Stimulated activated CD4-positive, alpha-beta T cell treated with anti-CD3 and anti-CD28 coated beads, Interleukin-2, amount 100 ng/mL, for 48 hours (primary cell): ENCODE results near the gene PALD1.

Experiments
- DNase-seq, 2 donors: peaks; one replicate each; pipeline ENCODE4 v3.0.0-alpha.2; 2020

The PALD1 gene

DNA sequence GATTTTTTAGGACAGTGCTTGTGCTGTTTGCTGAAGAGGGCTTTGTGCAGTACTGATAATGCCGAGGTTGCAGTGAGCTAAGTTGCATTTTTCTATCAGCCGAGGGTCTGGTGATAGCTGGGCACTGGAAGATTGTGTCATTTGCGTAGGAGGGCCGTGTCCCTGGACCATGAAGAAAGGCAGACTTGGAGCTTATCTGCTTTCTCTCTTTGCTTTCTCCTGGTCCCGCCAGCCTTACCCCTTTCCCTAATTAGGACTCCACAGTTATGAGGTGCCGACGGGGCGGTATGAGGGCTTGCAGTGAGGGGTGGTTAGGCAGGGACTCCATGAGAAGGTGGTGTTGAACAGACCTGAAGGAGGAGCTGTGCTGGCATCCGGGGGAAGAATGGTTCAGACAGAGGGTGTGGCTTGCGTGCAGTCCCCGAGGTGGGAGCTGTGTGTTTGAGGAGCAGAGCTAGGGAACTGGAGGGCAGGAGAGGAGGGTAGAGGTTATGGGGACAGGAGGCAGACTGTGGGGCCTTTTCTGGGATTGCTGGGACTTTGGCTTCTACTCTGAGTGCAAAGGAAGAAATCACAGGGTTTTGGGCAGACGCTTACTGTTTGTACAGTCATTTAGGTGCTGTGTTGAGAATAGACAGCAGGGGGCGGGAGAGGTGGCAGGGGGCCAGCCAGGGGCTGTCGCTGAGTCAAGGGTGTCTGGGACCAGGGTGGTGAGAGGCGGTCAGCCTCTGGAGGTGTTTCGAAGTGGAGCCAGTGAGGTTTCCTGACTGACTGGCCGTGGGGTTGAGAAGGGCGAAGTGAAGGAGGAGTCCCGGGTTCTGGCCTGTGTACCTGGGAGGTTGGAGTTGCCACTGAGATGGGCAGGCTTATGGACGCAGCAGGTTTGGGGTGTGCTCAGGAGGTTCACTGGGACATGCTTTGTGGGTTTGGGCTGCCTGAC lies 80.6 kb downstream of the PALD1 start:
- DNase-seq = peak; percentile 68 to 80

DNA sequence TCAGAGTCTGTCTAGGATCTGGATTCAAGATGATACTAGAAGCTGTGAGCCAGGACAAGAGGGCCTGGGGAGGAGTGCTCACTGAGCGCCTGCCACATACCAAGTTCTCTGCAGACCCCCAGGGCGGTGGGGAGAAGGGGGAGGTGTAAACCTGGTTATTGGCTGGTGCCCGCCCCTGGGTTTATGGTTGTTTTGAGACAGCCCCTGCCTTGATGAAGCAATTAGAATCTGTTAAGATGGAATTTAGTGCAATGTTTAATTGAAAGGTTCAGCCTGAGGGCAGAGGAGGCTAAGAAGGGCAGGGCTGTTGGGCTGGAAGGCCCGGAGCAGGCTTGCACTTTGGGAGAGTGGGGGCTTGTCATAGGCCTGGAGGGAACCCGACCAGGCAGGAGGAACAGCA lies 81.3 kb downstream of the PALD1 start:
- DNase-seq = no peak

DNA sequence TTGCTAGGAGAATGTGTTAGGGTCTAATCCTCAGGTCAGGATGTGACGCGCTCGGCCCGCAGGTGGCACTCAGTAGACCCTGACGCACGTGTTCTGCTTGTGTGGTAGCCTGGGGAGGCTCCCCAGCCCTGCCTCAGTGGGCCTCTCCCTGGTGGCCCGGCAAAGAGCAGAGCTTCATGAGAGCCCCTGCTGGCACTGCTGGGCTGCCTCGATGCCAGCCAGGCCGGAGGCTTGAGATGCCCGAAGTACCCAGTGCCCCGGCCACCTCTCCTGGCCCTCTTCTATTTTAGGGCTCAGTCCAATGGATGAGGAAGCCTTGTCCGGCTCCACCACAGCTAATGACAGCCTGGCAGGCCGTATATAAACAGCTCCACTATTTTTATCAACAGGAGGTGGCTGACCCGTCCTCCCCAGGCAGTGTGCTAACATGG lies 82.0 kb downstream of the PALD1 start:
- DNase-seq = no peak

DNA sequence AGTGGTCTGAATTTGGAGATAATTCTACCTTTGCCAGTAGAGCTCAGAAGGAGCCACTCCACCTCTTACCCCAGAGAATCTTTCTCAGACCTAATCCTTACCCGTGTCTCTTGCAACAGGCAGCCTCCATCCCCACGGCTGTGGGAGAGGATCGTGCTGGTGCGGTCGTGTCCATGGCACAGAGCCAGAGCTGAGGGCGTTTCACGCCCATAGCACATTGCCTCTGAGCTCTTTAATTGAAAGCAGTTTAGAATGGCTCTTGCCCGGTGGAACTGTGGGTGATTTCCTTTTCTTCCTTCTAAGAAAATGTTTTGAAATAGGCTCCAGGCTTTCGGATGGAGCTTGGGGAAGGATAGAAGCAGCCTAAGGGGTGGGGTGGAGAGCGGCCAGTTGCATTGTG lies 82.5 kb downstream of the PALD1 start:
- DNase-seq = no peak

DNA sequence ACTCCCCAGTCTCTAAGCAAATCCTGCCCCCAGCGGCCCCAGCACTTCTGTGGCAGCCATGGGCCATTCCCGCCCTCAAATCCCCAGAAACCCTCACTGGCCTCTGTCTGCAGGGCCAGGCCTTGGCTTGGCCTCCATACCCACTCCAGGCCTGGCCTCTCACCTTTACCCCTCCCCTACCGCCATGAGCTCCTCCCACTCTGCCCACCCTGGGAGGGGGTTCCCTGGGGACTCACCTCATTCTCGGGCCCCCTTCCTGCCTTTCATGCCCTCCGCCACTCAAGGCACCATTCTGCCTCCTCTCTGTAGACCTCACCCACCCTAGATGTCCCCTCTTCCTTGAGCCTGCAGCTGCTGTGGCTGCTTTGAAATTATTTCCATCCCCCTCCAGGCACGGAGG lies 83.0 kb downstream of the PALD1 start:
- no peak for DNase-seq

DNA sequence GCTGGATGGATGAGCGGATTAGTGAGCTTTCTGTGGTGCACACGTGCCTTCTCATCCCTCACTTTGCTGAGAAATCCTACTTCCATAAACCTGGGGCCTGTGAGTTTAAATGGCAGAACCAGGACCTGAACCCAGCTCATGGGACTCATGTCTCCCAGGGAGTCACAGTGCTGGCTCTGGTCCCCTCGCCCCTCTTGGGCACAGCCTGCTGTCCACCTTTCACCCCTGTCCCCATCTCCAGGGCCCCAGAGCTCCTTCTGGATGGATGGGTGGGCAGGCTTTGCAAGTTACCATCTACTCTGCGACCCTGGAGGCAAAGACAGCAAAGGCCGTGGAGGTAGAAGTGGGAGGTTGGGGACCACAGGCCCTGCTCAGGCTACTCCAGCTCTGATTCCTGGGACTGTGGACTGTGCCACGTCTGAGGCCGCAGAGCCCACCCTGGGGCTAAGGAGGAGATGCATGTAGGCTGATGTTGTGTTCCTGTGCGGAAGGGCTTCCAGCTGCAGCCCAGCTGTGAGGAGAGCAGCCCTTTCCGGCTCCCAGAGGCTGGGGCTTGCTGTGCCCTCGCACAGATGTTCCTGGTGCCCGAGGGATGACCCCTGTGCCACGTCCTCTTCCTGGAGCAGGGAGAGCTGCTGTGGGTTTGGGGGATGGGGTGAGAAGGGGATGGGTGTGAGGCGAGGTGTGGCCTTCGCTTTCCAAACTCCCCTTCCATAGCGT lies 83.6 kb downstream of the PALD1 start:
- no peak for DNase-seq

DNA sequence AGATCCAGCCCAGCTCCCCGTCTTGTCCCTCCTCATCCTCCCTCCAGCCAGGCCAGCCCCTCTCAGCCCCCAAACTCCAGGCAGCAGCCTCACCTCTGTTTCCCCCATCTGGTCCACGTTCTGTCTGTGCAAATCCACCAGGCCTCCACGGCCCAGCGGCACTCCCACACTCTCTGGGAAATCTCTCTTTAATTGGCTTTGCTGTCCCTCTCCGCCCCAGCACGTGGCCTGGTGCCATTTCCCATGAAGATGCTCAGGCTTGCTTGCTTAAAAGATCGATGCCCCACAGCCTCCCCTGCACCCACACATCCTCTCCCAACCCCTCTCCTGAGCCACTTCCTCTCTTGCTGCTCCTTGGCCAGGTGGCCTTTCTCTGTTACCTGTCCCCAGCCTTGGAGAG lies 84.7 kb downstream of the PALD1 start:
- no peak for DNase-seq

DNA sequence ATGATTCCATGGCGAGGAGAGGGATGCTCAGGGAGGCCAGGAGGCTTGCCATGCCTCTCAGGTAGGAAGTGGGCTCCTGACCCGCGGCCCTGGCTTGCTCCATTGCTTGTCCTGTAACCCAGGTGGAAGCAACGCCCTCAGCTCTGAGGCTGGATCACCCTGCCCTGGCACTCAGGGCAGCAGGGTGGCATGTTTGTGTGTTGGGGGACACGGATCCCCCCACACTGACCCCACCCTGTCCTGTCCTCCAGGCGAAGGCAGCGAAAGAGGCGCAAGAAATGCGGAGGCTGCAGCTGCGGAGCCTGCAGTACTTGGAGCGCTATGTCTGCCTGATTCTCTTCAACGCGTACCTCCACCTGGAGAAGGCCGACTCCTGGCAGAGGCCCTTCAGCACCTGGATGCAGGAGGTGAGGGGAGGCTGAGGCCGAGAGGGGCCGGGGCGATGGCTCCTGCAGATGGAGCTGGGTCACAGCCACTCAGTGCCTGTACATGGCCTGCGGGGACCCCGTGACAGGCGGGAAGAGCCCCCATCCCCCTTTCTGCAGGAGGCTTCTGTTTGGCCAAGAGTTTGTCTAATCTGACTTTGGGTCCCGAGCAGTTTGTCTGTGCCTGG lies 85.7 kb downstream of the PALD1 start:
- DNase-seq = no peak

DNA sequence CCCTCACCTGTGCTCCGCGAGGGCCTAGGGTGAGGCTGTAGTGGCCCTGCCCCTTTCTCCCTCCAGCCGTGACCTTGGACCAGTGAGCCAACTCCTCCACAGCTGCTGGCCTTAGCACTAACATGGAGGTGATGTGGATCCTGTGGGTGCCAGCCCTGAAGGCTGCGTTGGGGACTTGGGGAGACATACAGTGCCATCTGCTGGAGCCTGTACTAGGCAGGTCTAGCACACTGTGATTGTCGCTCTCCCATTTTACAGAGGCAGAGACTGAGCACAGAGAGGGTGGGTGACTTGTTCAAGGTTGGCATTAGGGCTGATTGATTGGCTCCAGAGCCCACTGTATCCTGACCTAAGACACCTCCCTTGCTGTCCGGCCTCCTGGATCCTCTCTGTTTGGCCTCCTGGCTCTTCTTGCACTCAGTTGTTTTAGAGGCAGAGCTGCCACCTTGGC lies 86.4 kb downstream of the PALD1 start:
- no peak for DNase-seq

DNA sequence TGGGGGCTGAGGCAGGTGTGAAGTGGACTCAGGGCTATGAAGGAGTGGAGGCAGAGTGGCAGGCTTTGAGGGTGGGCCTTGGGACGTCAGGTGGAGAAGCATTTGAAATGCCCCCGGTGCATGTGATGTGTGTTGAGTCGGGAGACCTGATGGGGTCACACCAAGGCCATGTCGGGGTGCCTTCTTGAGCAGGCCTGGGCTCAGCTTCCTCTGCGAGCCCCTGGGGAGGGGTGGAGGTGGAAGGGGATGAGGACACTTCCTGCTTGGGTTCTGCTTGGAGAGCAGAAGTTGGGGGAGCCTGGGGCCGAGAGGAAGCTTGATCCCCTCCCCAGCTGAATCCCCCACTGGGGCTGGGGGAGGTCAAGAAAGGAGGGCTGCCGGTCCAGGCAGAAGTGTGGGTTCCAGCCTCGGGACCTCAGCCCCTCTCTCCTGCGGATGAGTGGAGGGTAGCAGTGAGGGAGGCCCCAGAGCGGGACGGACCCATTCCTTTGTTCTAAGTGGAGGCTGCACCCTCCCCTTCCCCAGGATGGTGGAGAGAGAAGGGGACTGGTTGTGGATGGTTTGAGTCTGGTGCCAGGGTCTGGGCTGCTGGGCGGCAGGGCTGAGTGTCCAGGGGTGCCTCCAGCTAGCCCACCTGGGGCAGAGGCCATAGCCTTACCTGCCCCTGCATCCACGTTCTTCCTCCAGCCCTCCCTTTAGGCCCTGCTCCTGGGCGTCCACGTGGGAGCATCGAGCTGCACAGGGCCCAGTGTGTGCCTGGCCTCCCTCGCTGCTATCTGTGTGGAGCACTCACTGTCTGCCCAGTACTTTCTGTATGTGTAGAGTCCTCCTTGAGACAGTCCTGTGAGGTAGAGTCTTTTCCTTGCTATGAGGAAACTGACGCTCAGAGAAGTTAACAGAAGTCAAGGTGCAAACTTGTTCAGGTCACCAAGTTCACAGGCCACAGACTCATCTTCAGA lies 87.3 kb downstream of the PALD1 start:
- DNase-seq = no peak

DNA sequence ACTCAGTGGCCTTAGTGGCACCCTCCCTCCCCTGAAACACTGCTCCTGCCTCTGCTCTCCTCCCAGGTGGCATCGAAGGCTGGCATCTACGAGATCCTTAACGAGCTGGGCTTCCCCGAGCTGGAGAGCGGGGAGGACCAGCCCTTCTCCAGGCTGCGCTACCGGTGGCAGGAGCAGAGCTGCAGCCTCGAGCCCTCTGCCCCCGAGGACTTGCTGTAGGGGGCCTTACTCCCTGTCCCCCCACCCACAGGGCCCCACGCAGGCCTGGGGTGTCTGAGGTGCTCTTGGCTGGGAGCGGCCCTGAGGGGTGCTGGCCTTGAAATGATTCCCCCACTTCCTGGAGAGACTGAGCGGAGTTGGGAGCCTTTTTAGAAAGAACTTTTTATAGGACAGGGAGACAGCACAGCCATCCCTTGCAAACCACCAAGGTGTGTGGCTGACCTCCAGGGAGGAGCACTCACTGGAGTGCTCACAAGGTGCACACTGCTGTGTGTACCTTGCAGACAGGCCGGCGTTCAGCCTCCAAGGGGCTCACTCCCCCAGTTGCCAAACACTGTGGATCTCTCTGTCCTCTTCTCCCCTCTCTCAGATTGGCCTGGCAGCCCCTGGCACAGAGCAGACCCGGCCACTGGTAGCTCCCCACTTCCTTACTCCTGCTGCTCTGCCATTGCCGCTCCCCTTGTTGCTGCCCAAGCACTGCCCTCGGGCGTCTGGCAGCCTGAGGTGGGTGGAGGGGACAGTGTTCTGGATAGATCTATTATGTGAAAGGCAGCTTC lies 88.1 kb downstream of the PALD1 start:
- no peak for DNase-seq

DNA sequence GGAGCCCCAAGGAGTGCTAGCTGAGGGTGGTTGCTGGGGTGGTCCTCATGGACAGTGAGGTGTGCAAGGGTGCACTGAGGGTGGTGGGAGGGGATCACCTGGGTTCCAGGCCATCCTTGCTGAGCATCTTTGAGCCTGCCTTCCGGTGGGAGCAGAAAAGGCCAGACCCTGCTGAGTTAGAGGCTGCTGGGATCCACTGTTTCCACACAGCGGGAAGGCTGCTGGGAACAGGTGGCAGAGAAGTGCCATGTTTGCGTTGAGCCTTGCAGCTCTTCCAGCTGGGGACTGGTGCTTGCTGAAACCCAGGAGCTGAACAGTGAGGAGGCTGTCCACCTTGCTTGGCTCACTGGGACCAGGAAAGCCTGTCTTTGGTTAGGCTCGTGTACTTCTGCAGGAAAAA lies 89.0 kb downstream of the PALD1 start:
- DNase-seq = no peak

DNA sequence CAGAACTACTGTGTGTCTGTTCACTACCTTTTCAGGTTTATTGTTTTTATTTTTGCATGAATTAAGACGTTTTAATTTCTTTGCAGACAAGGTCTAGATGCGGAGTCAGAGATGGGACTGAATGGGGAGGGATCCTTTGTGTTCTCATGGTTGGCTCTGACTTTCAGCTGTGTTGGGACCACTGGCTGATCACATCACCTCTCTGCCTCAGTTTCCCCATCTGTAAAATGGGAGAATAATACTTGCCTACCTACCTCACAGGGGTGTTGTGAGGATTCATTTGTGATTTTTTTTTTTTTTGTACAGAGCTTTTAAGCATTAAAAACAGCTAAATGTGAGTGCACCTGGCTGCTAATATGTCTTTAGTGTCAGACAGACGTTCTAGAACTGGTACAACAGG lies 89.5 kb downstream of the PALD1 start:
- no peak for DNase-seq

DNA sequence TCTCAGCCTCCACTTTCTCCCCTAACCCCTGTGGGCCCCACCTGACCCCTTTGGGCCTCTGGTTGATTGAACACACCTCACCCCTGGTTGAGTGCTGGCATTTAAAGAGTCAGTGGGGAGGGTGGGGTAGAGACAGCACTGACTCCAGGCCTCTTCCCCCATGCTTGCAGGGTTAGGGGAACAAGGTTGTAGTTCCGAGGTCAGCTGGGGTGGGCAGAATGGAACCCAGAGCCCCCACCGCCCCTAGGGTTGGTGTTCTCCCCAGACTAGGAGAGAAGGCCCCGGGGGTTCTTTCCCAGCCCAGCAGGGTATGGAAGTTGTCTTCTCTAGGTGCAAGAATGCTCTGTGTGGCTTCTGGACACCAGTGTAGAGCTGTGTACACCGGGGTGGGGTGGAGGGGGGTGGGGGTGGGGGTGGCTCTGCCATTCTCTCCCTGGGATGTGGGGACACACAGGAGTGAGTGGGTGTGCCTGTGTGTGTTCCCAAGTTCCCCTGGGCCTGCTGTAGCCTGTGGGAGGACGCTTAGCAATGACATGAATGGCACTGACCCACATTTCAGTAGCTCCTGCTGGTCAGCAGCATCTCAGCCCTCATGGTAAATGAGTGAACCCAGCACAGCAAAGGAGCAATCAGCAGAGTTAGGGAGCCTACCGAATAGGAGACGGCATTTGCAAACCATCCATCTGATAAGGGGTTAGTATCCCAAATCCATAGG lies 90.4 kb downstream of the PALD1 start:
- no peak for DNase-seq

DNA sequence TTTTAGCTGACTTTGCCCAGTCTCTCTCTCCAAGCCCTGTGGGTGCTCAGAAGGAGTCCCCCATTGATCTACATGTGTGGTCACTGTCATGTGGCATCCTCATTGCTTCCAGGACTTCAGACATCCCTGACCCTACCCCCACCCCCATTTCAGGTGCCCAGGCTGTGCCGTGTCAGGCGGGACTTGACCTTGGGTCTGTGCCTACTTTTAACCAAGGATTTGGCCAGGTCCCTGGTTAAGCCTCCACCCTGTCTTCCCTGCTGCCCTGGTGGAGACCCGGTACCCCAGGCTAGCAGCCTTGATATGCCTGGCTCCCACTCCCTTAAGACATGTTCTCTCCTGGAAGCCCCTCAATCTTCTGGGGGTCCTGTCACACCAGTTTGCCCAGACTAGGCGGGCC lies 92.7 kb downstream of the PALD1 start:
- DNase-seq = no peak

DNA sequence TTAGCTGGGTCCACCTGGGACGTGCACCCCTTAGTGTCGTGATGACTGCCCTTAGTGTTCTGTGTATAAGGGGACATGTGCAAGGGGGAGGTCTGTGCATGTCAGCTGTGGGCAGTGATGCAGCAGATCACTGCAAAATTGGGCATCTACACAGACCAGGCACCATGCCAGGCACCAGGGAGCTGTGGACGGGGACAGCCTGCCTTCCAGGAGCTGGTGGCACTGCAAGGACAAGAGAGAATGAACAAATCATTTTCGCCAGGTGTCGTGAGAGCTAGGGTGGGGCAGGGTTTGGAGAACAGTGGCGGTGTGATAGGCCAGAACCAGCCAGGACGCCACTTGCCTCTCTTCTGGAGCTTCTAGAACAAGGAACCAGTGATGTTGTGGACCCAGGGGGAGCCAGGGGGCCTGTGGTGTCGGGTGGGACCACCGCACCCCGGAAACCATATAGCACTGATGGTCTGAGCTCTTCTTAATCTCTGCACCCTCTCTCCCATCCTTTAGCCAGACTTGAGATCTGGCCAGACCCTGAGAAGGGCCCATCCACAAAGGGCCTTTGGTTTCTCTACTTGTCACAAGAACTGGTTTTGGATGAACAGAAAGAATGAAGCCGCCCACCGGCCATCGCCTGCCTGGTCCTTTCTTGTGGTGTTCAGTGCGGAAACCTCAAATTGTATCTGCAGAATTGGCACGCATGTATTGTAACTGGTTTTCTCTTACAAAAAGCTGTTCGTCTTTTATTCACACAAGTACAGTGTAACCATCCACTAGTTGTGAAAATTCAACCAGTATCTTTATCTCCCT lies 93.3 kb downstream of the PALD1 start:
- DNase-seq = no peak

DNA sequence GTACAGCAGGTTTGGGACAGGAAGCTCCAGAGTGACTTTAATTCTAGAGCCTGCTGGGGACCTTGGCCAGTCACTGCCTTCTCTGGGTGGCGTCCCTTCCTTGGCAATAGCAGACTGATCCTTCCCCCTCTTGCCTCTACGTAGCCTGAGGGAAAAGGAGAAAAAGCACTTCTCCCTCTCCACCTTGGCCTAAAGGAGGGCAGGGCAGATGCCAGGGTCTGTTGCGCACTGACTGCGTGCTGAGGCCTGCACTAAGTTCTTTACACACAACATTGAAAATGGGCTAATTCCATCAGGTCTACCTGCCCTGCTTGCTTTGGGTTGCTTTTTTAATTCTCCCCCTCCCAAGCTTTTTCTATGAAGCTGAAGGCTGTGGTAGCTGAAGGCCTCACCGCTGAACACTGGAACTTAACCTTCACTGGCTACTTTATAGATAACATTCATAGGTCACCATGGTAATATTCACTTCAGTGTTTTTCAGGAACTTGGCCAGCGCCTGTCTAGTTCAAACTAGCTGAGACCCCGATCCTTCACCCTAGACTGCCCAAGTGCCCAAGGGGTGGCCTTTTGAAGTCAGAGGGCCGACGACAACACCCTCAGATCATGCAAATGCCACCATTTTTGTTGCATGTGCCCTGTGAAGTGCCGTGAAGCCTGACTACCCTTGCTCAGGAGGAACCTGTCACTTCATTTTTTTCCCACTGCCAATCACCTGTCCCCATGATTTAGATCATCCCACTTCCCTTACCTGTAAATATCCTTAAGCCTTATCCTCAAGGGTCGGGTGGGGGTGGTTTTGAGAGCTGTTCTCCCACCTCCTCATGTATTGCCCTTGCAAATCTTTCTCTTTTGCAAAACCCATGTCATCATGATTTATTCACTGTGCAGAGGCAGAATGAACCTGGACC lies 95.3 kb downstream of the PALD1 start:
- no peak for DNase-seq

DNA sequence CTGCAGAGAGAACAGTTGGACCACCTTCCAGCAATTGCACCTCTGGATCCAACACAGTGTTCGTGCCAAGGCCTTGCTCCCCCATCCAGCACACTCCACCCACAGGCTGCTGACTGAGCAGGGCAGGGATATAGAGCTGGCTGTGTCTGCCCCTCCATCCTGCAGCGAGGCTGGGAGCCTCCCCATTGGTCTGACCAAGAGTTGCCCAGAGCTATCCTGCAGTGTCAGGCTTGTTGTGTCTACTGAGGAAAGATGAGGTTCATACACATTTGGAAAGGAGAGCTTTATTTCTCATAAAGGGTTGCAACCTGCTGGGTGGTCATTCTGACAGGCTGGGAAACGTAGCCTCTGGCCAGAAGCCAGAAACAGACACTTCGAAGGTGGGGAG lies 96.9 kb downstream of the PALD1 start:
- no peak for DNase-seq
